ENCODE data around the gene SEC24A. TPM values are rescaled to one million over a fixed set of nuclear protein-coding genes. Genes with fewer than 3 reads are reported as not detected.

The SEC24A gene
- total and polyA plus RNA-seq, 2 donors (not counting 3 experiments of a cell fraction or from before 2014, with no cell fraction given) = 19.8 to 30.0 TPM

- TF ChIP-seq CTCF (IDR thresholded peaks at IDR 0.05; ENCODE audit: extremely low read depth in 1 of 2, insufficient read depth in 1 of 2, low read depth in 1 of 2, low read length in 2 of 2) (no peak), FOS (IDR thresholded peaks at IDR 0.05; ENCODE audit: borderline replicate concordance, insufficient read depth, low read length) (no peak), MYC (IDR thresholded peaks at IDR 0.05; ENCODE audit: low read depth, low read length) (no peak), POLR2AphosphoS5 (IDR thresholded peaks at IDR 0.05; ENCODE audit: insufficient read depth, low read depth, low read length) (no peak), POLR2A (IDR thresholded peaks at IDR 0.05; ENCODE audit: low read depth, low read length) (no peak), EZH2 (IDR thresholded peaks at IDR 0.05; ENCODE audit: borderline replicate concordance, low read depth, low read length, severe bottlenecking) (no peak), JUN (IDR thresholded peaks at IDR 0.05; ENCODE audit: borderline replicate concordance, insufficient read depth, insufficient read length, low read depth) (no peak), GATA2 (IDR thresholded peaks at IDR 0.05; ENCODE audit: insufficient read depth, insufficient read length, low read depth, low read length) (no peak), MAX (IDR thresholded peaks at IDR 0.05; ENCODE audit: insufficient read depth, insufficient read length) (no peak)
- DNase-seq (ENCODE audit: low read depth, low spot score) = peak; percentile 9
- intact Hi-C loops (cut with micrococcal nuclease) = no loop called here
- Histone ChIP-seq H3K27me3 (ENCODE audit: control insufficient read depth in 2 of 2, insufficient read depth in 2 of 2, low read length in 2 of 2) (no peaks in the 10 kb centered on the region), H3K4me1 (ENCODE audit: control insufficient read depth, extremely low read depth, insufficient read depth, low read length) (peaks cover 8% of the 10 kb centered on the region), H3K79me2 (ENCODE audit: control insufficient read depth, insufficient read depth, low read length) (no peaks in the 10 kb centered on the region), H4K20me1 (replicated peaks; ENCODE audit: control insufficient read depth, extremely low read depth, insufficient read depth, low read length) (no peaks in the 10 kb centered on the region), H3K9me3 (replicated peaks; ENCODE audit: control insufficient read depth, insufficient read depth, low read length) (no peaks in the 10 kb centered on the region), H3K4me3 (replicated peaks in 1 of 3; ENCODE audit: insufficient read depth in 1 of 3, low read depth in 1 of 3, low read length in 3 of 3) (no peak overlapping the region), H3K36me3 (ENCODE audit: control insufficient read depth in 2 of 2, extremely low read depth in 1 of 2, insufficient read depth in 2 of 2, low read length in 2 of 2) (peaks cover 4 to 6% of the 10 kb centered on the region in 2 experiments), H3K9me1 (replicated peaks; ENCODE audit: control insufficient read depth, extremely low read depth, insufficient read depth, low read length) (no peaks in the 10 kb centered on the region), H2AFZ (ENCODE audit: low read depth, low read length) (no peak overlapping the region), H3K9ac (replicated peaks; ENCODE audit: extremely low read depth, insufficient read depth, low read length) (no peak overlapping the region), H3K4me2 (ENCODE audit: insufficient read depth, low read length) (no peak overlapping the region), H3K27ac (ENCODE audit: insufficient read depth, low read depth, low read length) (peak overlapping the region; percentile 4)
- no TSS peak for BruUV-seq (replicated peaks)
- FAIRE-seq = no peak
- dilution Hi-C loops (cut with MboI; ENCODE audit: extremely low pct_ligation_motif_present, low sequenced_read_pairs) = no loop called here
- POLR2A ChIA-PET = no interaction called here
- CTCF ChIA-PET = interaction anchor here (0.9 kb wide), 1 partner anchor 27 kb away, joined by 4 read pairs; no protein-coding TSS in a partner anchor
Measured at GRCh38 chr5:134614450-134615085, 34.0 kb upstream of the SEC24A start.

Measured in endothelial cell of umbilical vein (primary cell).